Measurements from ENCODE around the gene ZHX3.

GRCh38 chr20:41201760-41202159 is 115.8 kb downstream of the ZHX3 start:
- TF ChIP-seq CTCF (IDR thresholded peaks at IDR 0.05) (no peak), PREB (CRISPR knock-in tag; IDR thresholded peaks at IDR 0.05; ENCODE audit: borderline replicate concordance) (no peak), USF1 (CRISPR knock-in tag; IDR thresholded peaks at IDR 0.05) (no peak), ARID4B (CRISPR knock-in tag; IDR thresholded peaks at IDR 0.05; ENCODE audit: borderline replicate concordance) (no peak), NFE2L1 (CRISPR knock-in tag; IDR thresholded peaks at IDR 0.05) (no peak), ZBTB43 (CRISPR knock-in tag; IDR thresholded peaks at IDR 0.05) (no peak)

All from WTC11 (cell line).